ENCODE measurements around the gene RASA3.
"Not testable (repeated sequence)": the region's sequence is repeated elsewhere in the genome, so short reads cannot be mapped to it uniquely, and the experiment has no call there.

RASA3 gene

GRCh38 chr13:114126789-114127472 is 5.5 kb downstream of the RASA3 start:
- no peak for TF ChIP-seq CTCF (IDR thresholded peaks at IDR 0.05; ENCODE audit: low read depth, low read length)
- DNase-seq (ENCODE audit: extremely low read depth, low read depth): no peak

- not testable (repeated sequence) for DNase-seq (ENCODE audit: extremely low read depth, low read depth)
Observed at GRCh38 chr13:114126086-114126485, 6.3 kb downstream of the RASA3 start.

- DNase-seq (ENCODE audit: extremely low read depth, low read depth): no peak
- TF ChIP-seq CTCF (IDR thresholded peaks at IDR 0.05; ENCODE audit: low read depth, low read length): no peak
Observed at GRCh38 chr13:114125589-114125988, 6.8 kb downstream of the RASA3 start.

GRCh38 chr13:114124921-114125320 is 7.5 kb downstream of the RASA3 start:
- TF ChIP-seq CTCF (IDR thresholded peaks at IDR 0.05; ENCODE audit: low read depth, low read length): no peak
- DNase-seq (ENCODE audit: extremely low read depth, low read depth): no peak

- TF ChIP-seq CTCF (IDR thresholded peaks at IDR 0.05; ENCODE audit: low read depth, low read length): no peak
- DNase-seq (ENCODE audit: extremely low read depth, low read depth): no peak
Observed at GRCh38 chr13:114124431-114124830, 8.0 kb downstream of the RASA3 start.

GRCh38 chr13:114123876-114124275 is 8.5 kb downstream of the RASA3 start:
- no peak for TF ChIP-seq CTCF (IDR thresholded peaks at IDR 0.05; ENCODE audit: low read depth, low read length)
- no peak for DNase-seq (ENCODE audit: extremely low read depth, low read depth)

- DNase-seq (ENCODE audit: extremely low read depth, low read depth): no peak
- TF ChIP-seq CTCF (IDR thresholded peaks at IDR 0.05; ENCODE audit: low read depth, low read length): no peak
Observed at GRCh38 chr13:114123448-114123847, 9.0 kb downstream of the RASA3 start.

- no peak for DNase-seq (ENCODE audit: extremely low read depth, low read depth)
- no peak for TF ChIP-seq CTCF (IDR thresholded peaks at IDR 0.05; ENCODE audit: low read depth, low read length)
Observed at GRCh38 chr13:114122591-114123211, 9.7 kb downstream of the RASA3 start.

All from AG09319 (cell line).